DND-41 (cell line): ENCODE data around the gene MDH1.

Experiments
- EZH2 ChIP-seq: IDR thresholded peaks from 3 replicates; pipeline ENCODE4 v1.6.1; 2012; ENCODE audit warnings: borderline replicate concordance, low read depth, mild to moderate bottlenecking, moderate library complexity, low read length, inconsistent platforms; ENCODE audit not compliant: severe bottlenecking
- TF ChIP-seq, protein P1 (sequence below): IDR thresholded peaks from 2 replicates; pipeline ENCODE4 v1.5.1; 2012; ENCODE audit warnings: borderline replicate concordance, low read length, moderate library complexity, mild to moderate bottlenecking; ENCODE audit not compliant: poor library complexity, severe bottlenecking; ENCODE audit errors: extremely low read depth

DNA sequence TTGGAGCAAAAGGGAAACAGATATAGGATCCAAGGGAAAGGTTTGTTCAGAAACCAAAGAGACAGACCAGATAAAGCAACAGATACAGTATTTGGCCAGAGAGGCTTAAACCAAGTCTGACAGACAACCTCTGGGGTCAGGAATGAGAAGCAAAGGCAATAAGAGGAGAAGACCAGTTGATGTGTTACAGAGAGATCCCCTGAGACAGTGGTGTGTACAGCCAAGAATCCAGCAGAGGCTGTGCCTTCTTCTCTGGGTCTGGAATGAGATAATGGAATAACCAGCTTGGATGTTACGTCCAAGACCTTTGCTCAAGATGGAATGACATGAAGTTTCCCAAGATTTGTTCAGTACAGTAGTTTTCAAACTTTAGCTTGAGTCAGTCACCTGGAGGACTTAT lies 61.1 kb downstream of the MDH1 start:
- TF ChIP-seq, protein P1, sequence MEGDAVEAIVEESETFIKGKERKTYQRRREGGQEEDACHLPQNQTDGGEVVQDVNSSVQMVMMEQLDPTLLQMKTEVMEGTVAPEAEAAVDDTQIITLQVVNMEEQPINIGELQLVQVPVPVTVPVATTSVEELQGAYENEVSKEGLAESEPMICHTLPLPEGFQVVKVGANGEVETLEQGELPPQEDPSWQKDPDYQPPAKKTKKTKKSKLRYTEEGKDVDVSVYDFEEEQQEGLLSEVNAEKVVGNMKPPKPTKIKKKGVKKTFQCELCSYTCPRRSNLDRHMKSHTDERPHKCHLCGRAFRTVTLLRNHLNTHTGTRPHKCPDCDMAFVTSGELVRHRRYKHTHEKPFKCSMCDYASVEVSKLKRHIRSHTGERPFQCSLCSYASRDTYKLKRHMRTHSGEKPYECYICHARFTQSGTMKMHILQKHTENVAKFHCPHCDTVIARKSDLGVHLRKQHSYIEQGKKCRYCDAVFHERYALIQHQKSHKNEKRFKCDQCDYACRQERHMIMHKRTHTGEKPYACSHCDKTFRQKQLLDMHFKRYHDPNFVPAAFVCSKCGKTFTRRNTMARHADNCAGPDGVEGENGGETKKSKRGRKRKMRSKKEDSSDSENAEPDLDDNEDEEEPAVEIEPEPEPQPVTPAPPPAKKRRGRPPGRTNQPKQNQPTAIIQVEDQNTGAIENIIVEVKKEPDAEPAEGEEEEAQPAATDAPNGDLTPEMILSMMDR: no peak
- no peak for TF ChIP-seq EZH2
